Measurements from ENCODE around the gene CYP4F11.

DNA sequence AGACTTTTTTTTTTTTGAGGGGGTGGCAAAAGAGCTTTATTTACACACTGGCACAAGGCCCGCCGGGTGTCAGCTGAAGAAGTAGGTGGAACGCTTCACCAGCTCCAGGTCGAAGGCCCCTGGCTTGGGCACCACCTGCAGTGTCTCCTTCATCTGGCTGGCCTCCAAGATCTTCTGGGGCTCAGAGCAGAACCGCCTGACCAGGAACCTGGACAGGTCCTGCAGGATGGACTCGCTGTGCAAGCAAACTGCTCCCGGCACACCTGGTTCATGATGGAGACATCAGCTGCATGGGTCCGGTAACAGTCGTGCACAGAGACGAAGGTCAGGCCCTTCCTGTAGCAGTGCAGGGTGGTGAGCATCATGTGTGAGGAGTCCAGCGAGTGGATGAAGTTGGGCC is 32.1 kb downstream of the CYP4F11 start:
- TF ChIP-seq, protein P1, sequence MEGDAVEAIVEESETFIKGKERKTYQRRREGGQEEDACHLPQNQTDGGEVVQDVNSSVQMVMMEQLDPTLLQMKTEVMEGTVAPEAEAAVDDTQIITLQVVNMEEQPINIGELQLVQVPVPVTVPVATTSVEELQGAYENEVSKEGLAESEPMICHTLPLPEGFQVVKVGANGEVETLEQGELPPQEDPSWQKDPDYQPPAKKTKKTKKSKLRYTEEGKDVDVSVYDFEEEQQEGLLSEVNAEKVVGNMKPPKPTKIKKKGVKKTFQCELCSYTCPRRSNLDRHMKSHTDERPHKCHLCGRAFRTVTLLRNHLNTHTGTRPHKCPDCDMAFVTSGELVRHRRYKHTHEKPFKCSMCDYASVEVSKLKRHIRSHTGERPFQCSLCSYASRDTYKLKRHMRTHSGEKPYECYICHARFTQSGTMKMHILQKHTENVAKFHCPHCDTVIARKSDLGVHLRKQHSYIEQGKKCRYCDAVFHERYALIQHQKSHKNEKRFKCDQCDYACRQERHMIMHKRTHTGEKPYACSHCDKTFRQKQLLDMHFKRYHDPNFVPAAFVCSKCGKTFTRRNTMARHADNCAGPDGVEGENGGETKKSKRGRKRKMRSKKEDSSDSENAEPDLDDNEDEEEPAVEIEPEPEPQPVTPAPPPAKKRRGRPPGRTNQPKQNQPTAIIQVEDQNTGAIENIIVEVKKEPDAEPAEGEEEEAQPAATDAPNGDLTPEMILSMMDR (IDR thresholded peaks at IDR 0.05; ENCODE audit: borderline replicate concordance, extremely low read depth, low read length, poor library complexity, severe bottlenecking), result no peak
- no peak for TF ChIP-seq EZH2 (IDR thresholded peaks at IDR 0.05; ENCODE audit: borderline replicate concordance, low read depth, low read length, severe bottlenecking)

Measured in DND-41 (cell line).